GM21723 (cell line): ENCODE data around the gene ASH1L.
"Not testable (repeated sequence)": the region's sequence is repeated elsewhere in the genome, so short reads cannot be mapped to it uniquely, and the experiment has no call there.

ENCODE experiments used
- ATAC-seq: cut with Tn5 transposase; IDR thresholded peaks from one replicate; pipeline ENCODE4 v1.9.1; 2021; ENCODE audit warnings: mild to moderate bottlenecking, moderate library complexity; ENCODE audit not compliant: unreplicated experiment

The ASH1L gene

DNA sequence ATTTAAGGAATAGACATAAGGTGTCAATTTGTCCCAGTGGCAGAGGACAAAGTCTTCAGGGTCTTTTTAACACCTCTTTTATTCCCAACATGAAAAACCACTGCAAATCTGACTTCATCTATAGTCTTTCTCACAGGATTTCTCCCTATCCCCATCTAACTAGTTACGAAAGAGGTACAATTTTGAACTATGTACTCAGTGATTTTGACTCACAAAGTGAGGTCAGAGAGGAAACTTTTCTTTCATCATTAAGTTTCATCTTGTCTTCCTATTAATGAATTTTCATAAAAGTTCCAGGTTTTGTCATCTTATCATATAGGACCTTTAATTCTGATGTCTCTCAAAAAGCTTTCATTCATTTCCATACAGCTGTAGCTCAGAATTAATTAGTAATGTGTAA is 63.3 kb downstream of the ASH1L start:
- no peak for ATAC-seq

DNA sequence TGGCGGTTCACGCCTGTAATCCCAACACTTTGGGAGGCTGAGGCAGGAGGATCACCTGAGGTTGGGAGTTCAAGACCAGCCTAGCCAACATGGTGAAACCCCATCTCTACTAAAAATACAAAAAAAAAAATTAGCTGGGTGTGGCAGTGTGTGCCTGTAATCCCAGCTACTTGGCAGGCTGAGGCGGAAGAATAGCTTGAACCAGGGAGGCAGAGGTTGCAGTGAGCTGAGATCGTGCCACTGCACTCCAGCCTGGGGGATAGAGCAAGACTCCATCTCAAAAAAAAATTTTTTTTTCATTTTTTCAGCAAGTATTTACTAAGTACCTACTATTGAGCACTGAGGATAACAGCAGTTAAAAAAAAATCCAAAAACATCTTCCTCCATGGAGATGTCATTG is 69.0 kb downstream of the ASH1L start:
- ATAC-seq, result not testable (repeated sequence)

DNA sequence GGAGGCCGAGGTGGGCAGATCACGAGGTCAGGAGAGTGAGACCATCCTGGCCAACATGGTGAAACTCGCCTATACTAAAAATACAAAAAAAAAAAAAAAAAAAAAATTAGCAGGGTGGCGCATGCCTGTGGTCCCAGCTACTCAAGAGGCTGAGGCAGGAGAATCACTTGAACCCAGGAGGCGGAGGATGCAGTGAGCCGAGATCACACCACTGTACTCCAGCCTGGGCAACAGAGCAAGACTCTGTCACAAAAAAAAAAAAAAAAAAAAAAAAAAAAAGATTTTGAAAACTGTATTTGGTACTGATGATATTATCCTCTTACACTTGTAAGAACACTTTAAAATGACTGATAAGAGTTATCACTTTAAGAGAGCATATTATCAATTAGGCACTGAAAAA is 74.2 kb downstream of the ASH1L start:
- ATAC-seq, result not testable (repeated sequence)

DNA sequence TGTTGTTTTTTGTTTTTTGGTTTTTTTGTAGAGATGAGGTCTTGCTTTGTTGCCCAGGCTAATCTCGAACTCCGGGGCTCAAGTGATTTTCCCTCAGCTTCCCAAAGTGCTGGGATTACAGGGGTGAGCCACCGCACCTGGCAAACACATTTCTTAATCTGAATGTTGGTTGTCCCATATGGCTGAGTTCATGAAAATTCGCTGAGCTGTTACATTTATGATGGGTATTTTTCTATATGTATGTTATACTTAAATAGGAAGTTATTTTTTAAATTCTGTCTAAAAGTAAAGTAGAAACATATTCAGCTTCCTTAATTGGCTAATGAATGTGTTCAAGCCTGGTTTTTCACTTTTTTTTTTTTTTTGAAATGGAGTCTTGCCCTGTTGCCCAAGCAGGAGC is 75.1 kb downstream of the ASH1L start:
- no peak for ATAC-seq

DNA sequence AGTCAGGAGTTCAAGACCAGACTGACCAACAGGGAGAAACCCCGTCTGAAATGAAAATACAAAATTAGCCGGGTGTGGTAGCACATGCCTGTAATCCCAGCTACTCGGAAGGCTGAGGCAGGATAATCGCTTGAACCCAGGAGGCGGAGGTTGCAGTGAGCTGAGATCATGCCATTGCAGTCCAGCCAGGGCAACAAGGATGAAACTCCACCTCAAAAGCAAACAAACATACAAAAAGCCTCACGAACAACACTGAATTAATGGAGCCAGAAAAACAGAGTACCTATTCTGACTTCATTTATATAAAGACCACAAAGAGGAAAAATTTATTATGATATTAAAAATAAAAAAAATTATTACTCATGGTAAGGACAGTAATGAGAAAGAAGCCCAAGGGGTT is 75.7 kb downstream of the ASH1L start:
- ATAC-seq, result not testable (repeated sequence)

DNA sequence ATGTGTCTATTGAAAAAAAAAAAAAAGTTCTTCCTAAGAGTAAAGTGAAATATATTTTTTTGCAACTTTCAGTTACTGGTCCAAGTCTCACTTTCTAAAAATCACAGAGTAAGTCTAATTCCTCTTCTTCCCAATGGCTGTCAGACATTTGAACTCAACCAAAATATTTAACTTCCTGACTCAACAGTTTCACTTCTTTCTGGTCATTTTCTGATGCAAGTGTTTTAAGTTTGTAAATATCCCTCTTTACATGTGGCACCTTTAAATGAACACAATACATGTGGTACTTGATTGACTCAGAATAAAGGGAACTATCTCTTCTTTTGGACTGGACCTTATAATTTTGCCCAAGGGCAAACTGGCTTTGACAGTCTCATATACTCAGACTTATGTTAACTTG is 76.7 kb downstream of the ASH1L start:
- no peak for ATAC-seq

DNA sequence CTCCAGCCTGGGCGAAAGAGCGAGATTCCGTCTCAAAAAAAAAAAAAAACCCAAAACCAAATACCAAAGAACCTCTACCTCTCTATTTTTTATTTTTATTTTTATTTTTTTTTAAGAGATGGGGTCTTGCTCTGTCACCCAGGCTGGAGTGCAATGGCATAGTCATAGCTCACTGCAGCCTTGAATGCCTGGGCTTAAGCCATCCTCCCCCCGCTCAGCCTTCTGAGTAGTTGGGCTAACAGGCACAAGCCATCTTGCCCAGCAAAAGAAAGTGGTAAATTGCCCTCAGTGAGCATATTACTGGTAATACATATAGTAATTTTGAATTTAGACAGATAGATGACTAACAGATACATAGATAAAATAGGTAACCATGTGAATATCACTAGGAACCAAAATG is 77.4 kb downstream of the ASH1L start:
- ATAC-seq, result no peak

DNA sequence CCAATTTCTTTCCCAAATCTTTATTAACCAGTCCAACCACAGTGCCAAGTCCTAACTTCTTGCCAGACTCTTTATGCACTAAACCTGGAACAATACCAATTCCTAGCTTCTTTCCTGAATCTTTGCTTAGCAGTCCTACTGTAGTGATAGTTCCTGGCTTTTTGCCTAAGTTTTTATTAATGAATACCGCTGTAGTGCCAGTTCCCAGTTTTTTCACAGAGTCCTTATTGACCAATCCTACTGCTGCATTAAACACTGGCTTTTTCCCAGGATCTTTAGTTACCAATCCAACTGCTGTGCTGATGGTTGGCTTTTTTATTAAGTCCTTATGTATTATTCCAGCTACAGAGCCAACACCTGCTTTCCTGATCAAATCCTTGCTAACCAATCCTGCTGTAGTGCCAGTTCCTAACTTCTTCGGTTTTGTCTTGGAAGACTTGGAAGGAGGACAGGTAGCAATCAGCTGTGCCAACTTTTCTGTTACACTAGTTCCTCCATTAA is 80.8 kb downstream of the ASH1L start:
- no peak for ATAC-seq

DNA sequence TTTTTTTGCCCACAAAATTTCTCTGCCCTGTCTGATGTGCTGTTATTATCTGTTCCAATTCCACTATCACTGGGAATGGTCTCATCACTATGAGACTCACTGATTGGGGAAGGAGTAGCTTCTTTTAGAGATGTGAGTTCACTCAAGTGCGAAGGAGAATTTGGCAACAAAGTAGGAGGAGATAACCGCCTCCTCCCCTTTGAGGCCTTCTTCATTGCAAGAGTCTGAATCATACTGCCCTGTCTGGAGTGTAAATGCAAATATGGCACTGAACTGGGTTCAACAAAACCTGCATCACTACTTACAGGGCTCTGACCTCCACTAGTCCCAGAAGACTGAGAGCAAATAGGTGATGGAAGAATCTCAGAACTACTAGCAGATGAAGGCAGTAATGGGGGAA is 83.4 kb downstream of the ASH1L start:
- no peak for ATAC-seq

DNA sequence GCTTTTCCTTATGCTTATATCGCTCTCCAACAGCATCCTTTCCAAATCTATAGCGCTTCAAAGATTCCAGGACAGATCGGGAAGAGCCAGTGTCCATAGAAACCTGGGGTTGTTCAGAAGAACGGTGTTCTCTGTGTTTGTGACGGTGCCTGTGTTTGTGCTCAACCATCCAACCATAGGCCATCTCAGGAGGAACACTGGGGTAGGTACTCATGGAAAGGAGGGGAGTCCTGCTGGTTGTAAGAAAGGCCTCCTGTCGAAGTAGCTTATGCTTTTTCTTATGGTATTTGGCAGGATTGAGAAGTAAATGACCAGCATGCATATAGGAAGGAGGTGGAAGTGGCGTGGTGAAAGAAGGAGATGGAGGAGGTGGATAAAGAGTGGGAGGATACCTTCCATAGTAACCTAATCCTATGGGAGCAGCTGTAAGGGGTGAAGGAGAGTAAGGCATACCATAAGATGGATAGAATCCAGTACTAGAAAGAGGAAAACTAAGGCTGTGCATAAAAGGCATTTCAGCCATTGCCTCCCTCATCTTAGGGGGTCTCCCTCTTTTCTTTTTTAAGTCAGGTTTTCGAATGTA is 84.2 kb downstream of the ASH1L start:
- ATAC-seq, result no peak

DNA sequence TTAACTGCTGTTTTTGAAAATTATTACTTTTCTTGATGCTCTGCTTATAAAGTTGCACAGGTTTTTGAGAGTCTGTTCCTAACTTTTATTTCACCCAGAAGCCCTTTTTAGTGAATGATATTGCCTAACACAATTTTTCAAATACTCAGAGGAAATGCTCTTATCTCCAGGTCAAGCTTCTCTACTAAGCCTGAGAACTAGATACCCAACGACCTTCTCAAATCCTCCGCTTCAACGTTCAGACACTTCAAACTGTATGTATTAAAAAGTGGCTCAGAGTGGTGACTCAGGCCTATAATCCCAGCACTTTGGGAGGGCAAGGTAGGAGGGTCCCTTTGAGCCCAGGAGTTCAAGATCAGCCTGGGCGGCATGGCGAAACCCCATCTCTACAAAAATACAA is 88.5 kb downstream of the ASH1L start:
- no peak for ATAC-seq

DNA sequence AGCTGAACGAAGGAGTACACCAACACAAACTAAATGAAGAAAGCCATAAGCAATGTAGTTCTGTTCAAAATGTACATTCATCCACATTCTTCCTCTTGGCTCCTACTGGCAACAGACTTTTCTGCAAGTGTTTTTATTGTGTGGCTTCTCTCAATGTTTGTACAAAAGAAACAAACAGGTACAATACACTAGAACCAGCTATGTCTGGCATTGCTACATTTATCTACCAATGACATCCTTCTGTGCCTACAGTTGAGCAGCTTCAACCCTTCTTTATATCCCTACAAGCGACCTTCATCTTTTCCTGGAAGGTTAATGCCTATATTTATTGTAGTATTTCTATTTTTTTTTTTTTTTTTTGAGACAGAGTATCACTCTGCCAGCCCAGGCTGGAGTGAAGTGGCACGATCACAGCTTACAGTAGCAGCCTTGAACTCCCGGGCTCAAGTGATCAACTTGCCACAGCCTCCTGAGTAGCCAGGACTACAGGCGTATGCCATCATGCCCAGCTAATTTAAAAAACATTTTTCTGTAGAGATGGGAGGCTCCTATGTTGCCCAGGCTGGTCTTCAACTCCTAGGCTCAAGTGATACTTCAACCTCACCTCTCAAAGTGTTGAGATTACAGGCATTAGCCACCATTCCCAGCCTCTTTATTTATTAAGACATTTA is 89.3 kb downstream of the ASH1L start:
- ATAC-seq, result no peak

DNA sequence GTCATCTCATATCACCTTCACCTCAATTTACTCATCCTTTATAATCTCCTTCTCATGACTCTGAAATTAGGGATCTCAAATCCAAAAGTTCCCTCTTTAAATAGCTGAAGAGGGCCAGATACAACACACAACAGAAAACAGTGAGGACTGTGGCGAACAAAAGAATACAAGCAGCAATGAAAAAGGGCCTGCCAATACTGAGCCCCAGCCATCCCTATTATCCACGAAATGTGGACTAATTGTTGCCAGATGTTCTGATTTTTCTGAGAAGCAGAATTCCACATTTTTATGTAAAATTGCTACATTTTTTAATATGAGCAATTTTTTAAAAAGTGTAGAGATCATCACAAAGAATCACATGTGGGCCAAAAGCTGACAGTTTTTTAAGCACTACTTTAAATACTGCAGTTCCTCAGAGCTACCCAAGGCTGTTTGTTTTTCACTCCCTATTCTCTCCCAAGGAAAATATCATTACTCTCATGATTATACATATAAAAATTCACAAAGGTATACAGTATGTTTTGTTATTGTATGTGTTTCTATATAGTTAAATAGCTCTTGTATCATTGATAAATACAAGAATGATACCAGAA is 90.0 kb downstream of the ASH1L start:
- no peak for ATAC-seq

DNA sequence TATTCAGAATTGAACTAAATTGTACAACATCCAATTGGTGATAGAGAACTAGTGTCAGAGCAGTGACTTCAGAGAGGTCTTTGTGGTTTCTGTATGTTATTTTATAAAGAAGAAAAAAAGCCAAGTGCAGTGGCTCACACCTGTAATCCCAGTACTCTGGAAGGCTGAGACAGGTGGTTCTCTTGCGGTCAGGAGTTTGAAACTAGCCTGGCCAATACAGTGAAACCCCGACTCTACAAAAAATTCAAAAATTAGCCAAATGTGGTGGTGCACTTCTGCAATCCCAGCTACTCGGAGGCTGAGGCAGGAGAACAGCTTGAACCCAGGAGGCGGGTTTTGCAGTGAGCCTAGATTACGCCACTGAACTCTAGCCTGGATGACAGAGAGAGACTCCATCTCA is 90.7 kb downstream of the ASH1L start:
- ATAC-seq, result no peak

DNA sequence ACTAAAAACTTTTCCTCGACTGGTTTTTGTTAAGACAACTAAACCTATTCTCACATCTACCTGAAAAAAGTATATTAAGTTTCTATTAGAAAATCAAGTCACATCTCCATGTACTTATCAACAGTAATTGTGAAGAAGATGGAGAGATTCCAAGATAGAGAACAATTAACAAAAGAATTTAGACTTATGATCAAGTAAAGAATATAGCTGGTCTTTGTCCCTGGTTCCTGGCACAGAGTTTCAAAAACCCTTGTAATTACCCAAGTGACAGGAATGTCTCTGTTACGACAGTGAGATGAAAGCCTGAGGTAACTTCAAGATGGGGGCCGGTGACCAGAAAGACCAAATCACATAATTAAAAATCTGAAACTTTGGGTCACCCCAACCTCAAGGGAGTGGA is 91.6 kb downstream of the ASH1L start:
- ATAC-seq, result no peak

DNA sequence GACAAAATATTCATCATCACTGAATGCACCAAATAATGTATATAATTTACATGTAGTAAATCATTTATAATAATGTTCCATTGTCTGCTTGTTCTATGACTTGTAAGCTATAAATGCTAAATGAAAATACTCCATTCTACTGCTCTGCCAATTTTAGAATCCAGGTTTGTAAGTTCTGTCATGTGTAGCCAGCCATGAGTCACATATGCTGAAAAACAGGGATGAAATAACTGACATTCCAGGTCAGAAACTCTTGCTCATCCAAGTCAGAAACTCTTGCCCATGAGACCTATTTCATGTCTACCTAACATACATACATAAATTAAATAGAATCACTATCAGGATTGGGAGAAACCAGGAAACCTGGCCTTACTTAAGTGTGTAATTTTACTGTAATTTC is 95.6 kb downstream of the ASH1L start:
- no peak for ATAC-seq

DNA sequence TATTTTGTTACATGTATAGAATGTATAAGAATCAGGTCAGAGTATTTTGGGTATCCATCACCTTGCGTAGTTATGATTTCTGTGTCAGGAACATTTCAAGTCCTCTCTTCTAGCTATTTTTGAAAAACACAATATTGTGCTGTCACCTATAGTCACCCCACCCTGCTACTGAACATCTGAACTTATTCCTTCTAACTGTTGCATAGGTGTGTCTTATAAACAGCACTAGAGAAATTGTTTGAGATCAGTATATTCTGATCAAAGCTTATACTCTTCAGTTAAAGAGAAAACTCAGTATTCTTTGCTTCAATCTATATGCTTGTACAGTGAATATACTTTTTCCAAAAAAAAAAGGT is 96.0 kb downstream of the ASH1L start:
- ATAC-seq, result no peak

DNA sequence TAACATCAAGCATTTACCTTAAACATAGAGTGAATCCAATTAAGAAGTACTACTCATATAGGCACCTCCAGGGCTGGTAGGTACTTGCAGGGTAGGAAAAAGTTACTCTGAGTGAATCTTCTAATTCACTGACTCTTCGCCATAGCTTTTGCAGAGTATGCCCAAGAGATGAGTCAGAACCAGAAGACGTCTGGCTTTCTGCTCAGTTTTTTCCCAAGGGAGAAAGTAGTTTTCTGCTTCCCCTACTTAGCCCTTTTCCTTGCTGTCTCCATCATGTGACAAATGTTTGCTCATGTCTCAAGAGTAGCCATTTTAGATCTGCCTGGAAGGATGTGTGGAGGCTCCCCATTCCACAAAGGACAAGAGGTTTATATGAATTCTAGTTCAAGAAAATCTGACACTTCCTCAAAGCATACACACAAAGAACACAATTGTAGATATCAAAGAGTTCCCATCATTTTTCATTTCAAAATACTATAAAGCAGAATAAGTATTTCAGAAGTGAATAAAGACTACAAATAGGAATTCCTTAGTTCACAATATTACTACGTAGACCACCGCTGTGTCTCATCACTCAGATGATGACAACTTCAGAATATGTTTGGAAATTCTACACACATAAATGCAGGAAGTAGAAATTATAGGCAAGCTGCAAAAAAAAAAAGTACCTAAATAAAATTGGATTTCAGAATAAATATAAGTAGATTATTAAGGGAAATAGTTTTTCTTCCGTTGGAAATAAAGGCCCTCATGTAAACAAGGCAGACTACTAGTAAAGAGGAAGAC is 98.5 kb downstream of the ASH1L start:
- no peak for ATAC-seq

DNA sequence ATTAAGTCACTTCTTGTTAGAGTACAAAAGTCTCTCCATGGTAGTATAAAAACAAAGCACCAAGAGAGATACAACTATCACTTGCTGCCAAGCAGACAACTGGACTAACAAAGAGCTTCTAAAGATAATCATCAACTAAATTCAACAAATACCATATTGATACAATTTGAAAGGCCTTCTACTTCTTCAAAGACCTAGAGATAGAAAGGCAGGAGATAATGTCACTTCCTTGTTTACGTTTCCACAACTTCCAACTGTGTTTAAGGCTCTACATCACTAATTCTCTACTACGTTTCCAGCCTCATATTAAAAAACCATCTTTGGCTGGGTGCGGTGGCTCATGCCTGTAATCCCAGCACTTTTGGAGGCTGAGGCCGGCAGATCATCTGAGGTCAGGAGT is 104.5 kb downstream of the ASH1L start:
- no peak for ATAC-seq

DNA sequence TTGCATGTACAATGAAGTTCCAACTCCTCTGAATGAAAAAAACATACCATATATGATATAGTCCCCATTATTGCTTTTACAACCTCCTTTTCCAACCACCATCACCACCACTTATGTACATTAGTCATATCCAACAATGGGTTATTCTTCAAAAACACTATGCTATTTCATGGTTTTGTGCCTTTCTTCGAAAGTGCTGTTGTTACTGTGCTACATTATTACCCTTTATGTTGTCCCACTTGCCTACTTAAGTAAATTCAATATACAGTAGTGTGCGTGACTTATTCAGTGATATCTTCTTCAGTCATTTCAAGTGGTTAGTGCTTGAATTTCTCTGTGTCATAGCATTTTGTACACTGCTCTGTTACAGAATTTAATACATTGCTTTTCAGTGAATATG is 105.3 kb downstream of the ASH1L start:
- ATAC-seq, result no peak

DNA sequence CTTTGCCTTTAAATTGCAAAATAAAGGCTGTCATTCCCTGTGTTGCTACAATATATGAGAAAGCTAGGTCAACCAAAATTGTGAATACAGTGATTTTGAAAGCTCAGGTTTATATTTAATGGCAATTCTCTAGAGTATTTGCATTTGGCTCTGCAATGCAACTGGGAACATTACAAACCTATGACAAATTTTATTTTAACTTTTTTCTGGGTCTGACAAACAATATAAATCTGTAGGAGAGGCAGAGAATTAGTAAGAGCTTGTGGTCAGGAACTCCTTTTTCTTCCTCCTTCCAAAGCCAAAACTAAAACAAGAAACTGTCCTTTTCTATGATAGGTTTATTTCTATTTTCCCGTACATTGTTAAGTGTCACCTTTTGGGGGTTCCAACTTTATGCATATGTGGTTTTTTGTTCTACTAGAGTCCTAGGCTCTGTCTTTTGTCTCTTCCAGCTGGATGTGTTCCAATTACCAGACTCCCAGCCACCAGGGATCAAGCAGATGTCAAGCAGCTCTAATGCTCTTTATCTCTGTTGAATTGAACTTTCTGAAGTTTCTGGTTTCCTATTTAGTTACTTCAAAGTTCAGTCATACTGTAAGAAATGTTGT is 106.9 kb downstream of the ASH1L start:
- ATAC-seq, result no peak
